T1000 (cell line): ENCODE data around the gene ABCD1.
"Not testable (repeated sequence)": the region's sequence is repeated elsewhere in the genome, so short reads cannot be mapped to it uniquely, and the experiment has no call there.

Experiments
- DNase-seq: peaks from one replicate; lab custom pipeline; 2025; ENCODE audit warnings: mixed read lengths; lab: John Stamatoyannopoulos, UW

The ABCD1 gene

GRCh38 chrX:153724252-153725038 is at the start of gene ABCD1, which contains the start of gene BCAP31:
ABCD1 (plus strand) TSS chrX:153724856; CDS start chrX:153725267, 411 bp downstream.
BCAP31 (minus strand) TSS chrX:153724387; CDS start chrX:153723244, 1,143 bp downstream.
- peak; percentile 74 for DNase-seq

- DNase-seq = no peak
These were observed 43.5 kb upstream of the ABCD1 start for GRCh38 chrX:153681175-153681574.

GRCh38 chrX:153683486-153683885 is 41.2 kb upstream of the ABCD1 start:
- not testable (repeated sequence) for DNase-seq

- no peak for DNase-seq
These were observed 40.0 kb upstream of the ABCD1 start for GRCh38 chrX:153684467-153685155.

GRCh38 chrX:153685156-153685536 is 39.5 kb upstream of the ABCD1 start:
- DNase-seq = no peak

GRCh38 chrX:153685751-153686696 is 38.6 kb upstream of the ABCD1 start:
- DNase-seq = no peak

GRCh38 chrX:153686711-153687110 is 37.9 kb upstream of the ABCD1 start:
- DNase-seq = no peak

- DNase-seq = peak; percentile 46
These were observed 37.3 kb upstream of the ABCD1 start, which contains the start of gene SLC6A8 for GRCh38 chrX:153687121-153688039. SLC6A8 (plus strand) TSS chrX:153687926; CDS start chrX:153688575, 649 bp downstream.

GRCh38 chrX:153688071-153688470 is 36.6 kb upstream of the ABCD1 start:
- no peak for DNase-seq

GRCh38 chrX:153688506-153688905 is 36.1 kb upstream of the ABCD1 start:
- no peak for DNase-seq

- no peak for DNase-seq
These were observed 35.6 kb upstream of the ABCD1 start for GRCh38 chrX:153688911-153689590.

GRCh38 chrX:153689654-153690465 is 34.8 kb upstream of the ABCD1 start:
- no peak for DNase-seq

- no peak for DNase-seq
These were observed 34.2 kb upstream of the ABCD1 start for GRCh38 chrX:153690466-153690865.

- DNase-seq = not testable (repeated sequence)
These were observed 33.4 kb upstream of the ABCD1 start for GRCh38 chrX:153691032-153691827.

- DNase-seq = no peak
These were observed 32.7 kb upstream of the ABCD1 start for GRCh38 chrX:153692003-153692402.

- no peak for DNase-seq
These were observed 32.0 kb upstream of the ABCD1 start for GRCh38 chrX:153692611-153693156.

GRCh38 chrX:153693216-153694086 is 31.2 kb upstream of the ABCD1 start:
- no peak for DNase-seq
